Measurements from ENCODE around the gene RCBTB1.

GRCh38 chr13:49597043-49597641 is 11.8 kb upstream of the RCBTB1 start:
- TF ChIP-seq CTCF (optimal IDR thresholded peaks at IDR 0.05 in 1 of 3, IDR thresholded peaks at IDR 0.05 in 1 of 3, conservative IDR thresholded peaks at IDR 0.05 in 1 of 3; ENCODE audit: extremely low read depth in 1 of 3, insufficient read depth in 2 of 3, low read length in 3 of 3) (no peak), EZH2 (IDR thresholded peaks at IDR 0.05; ENCODE audit: low read length) (no peak)

All from keratinocyte (primary cell).